ENCODE measurements around the gene ANGPTL2. TPM values are rescaled to one million over a fixed set of nuclear protein-coding genes. Genes with fewer than 3 reads are reported as not detected.

The ANGPTL2 gene
- total RNA-seq, 1 donor from 2014 or later: 19.4 TPM

- Histone ChIP-seq H3K9me3 (no peaks in the 10 kb centered on the region), H3K27me3 (no peaks in the 10 kb centered on the region), H3K4me1 (peaks cover 19% of the 10 kb centered on the region), H3K4me3 (no peak overlapping the region), H3K36me3 (no peaks in the 10 kb centered on the region), H3K27ac (no peak overlapping the region)
- ATAC-seq: no peak
- intact Hi-C loops (cut with DNase I): no loop called here
- no peak for DNase-seq
- TF ChIP-seq CTCF (IDR thresholded peaks at IDR 0.05): no peak
Measured at GRCh38 chr9:127081250-127082185, 40.9 kb downstream of the ANGPTL2 start.

GRCh38 chr9:127079446-127080140 lies 42.8 kb downstream of the ANGPTL2 start:
- no peaks in the 10 kb centered on the region for H3K9me3 ChIP-seq
- intact Hi-C loops (cut with DNase I): no loop called here
- peaks cover 38% of the 10 kb centered on the region for H3K4me1 ChIP-seq
- no peak overlapping the region for H3K4me3 ChIP-seq
- no peaks in the 10 kb centered on the region for H3K36me3 ChIP-seq
- no peak for DNase-seq
- TF ChIP-seq CTCF (IDR thresholded peaks at IDR 0.05): no peak
- no peaks in the 10 kb centered on the region for H3K27me3 ChIP-seq
- no peak for ATAC-seq
- H3K27ac ChIP-seq: no peak overlapping the region

- Histone ChIP-seq H3K27me3 (no peaks in the 10 kb centered on the region), H3K27ac (no peak overlapping the region), H3K4me1 (peaks cover 44% of the 10 kb centered on the region), H3K36me3 (no peaks in the 10 kb centered on the region), H3K4me3 (no peak overlapping the region), H3K9me3 (no peaks in the 10 kb centered on the region)
- DNase-seq: no peak
- ATAC-seq: no peak
- intact Hi-C loops (cut with DNase I): no loop called here
- TF ChIP-seq CTCF (IDR thresholded peaks at IDR 0.05): no peak
Measured at GRCh38 chr9:127078988-127079387, 43.4 kb downstream of the ANGPTL2 start.

- no peak for TF ChIP-seq CTCF (IDR thresholded peaks at IDR 0.05)
- intact Hi-C loops (cut with DNase I): no loop called here
- H3K4me3 ChIP-seq: no peak overlapping the region
- no peaks in the 10 kb centered on the region for H3K36me3 ChIP-seq
- ATAC-seq (no peak), DNase-seq (no peak)
- no peaks in the 10 kb centered on the region for H3K9me3 ChIP-seq
- H3K27ac ChIP-seq: no peak overlapping the region
- H3K4me1 ChIP-seq: peaks cover 41% of the 10 kb centered on the region
- H3K27me3 ChIP-seq: no peaks in the 10 kb centered on the region
Measured at GRCh38 chr9:127078336-127078735, 44.1 kb downstream of the ANGPTL2 start.

- Histone ChIP-seq H3K9me3 (no peaks in the 10 kb centered on the region), H3K4me3 (no peak overlapping the region), H3K4me1 (peaks cover 38% of the 10 kb centered on the region), H3K36me3 (no peaks in the 10 kb centered on the region), H3K27ac (no peak overlapping the region), H3K27me3 (no peaks in the 10 kb centered on the region)
- TF ChIP-seq CTCF (IDR thresholded peaks at IDR 0.05): no peak
- intact Hi-C loops (cut with DNase I): no loop called here
- DNase-seq: no peak
- ATAC-seq: no peak
Measured at GRCh38 chr9:127077644-127077946, 44.8 kb downstream of the ANGPTL2 start.
